Tibial nerve (tissue), 4 donors: Measurements from ENCODE around the gene NAGLU. TPM values are rescaled to one million over a fixed set of nuclear protein-coding genes. Genes with fewer than 3 reads are reported as not detected.
A peak's percentile ranks its signal among the peaks of the same experiment; 100 is the strongest.

Experiments
- DNase-seq, 2 donors: peaks; one replicate each; pipeline ENCODE4 v3.0.0-alpha.2; 2019; ENCODE audit warnings: low spot score in 2 of 2
- H3K27ac ChIP-seq, 4 donors: fragments of 200-600 bp; sonication (generic) in 3 of 4; one replicate each; pipeline ENCODE4 v1.5.1; 2017 to 2019; ENCODE audit warnings: mild to moderate bottlenecking in 1 of 4
- H3K27me3 ChIP-seq, 2 donors: fragments of 200-600 bp; sonication (generic) in 1 of 2; one replicate each; pipeline versions ENCODE4 v1.5.1 to v1.6.0; 2017 to 2019
- H3K36me3 ChIP-seq, 3 donors: fragments of 200-600 bp; sonication (generic); one replicate each; pipeline ENCODE4 v1.5.1; 2018 to 2019
- H3K4me1 ChIP-seq, 4 donors: fragments of 200-600 bp; sonication (generic) in 3 of 4; one replicate each; pipeline ENCODE4 v1.5.1; 2017 to 2019
- H3K4me3 ChIP-seq, 4 donors: fragments of 200-600 bp; sonication (generic) in 3 of 4; one replicate each; pipeline ENCODE4 v1.5.1; 2017 to 2019; ENCODE audit warnings: mild to moderate bottlenecking in 1 of 4, moderate library complexity in 1 of 4
- H3K9me3 ChIP-seq, 4 donors: fragments of 200-600 bp; sonication (generic) in 3 of 4; one replicate each; pipeline ENCODE4 v1.5.1; 2017 to 2019
- EP300 ChIP-seq, 2 donors: sonication (generic); formaldehyde crosslinking; IDR thresholded peaks; one replicate each; pipeline ENCODE4 v1.6.1; 2017; ENCODE audit warnings: antibody characterized with exemption in 2 of 2, mild to moderate bottlenecking in 1 of 2
- POLR2A ChIP-seq, 2 donors: fragments of 450-650 bp; IDR thresholded peaks; one replicate each; pipeline ENCODE4 v1.6.1; 2017; ENCODE audit warnings: antibody characterized with exemption in 2 of 2, mild to moderate bottlenecking in 2 of 2, moderate library complexity in 2 of 2
- WGBS, 2 donors: methylation state at CpG; one replicate each; pipeline ENCODE4 v1.1.5; 2018; 5-methylcytosine and 5-hydroxymethylcytosine counted together
- total RNA-seq, 4 donors: library from RNA; depleted of rRNA; stranded (reverse); fragments of >200 nt; gene quantifications; one replicate each; pipeline ENCODE4 v1.1.0, GENCODE V29; 2016
- TF ChIP-seq, protein P1 (sequence below), 5 experiments: fragments of 200-600 bp in 3 of 5; fragments of 450-650 bp in 2 of 5; sonication (generic) in 3 of 5; IDR thresholded peaks; one replicate each; pipeline ENCODE4 v1.5.1; 2016 to 2019; ENCODE audit warnings: antibody characterized with exemption in 5 of 5, mild to moderate bottlenecking in 3 of 5, moderate library complexity in 2 of 5

The NAGLU gene
- total RNA-seq, 4 donors from 2014 or later, result 52.3 to 115 (median 67.3) TPM

DNA sequence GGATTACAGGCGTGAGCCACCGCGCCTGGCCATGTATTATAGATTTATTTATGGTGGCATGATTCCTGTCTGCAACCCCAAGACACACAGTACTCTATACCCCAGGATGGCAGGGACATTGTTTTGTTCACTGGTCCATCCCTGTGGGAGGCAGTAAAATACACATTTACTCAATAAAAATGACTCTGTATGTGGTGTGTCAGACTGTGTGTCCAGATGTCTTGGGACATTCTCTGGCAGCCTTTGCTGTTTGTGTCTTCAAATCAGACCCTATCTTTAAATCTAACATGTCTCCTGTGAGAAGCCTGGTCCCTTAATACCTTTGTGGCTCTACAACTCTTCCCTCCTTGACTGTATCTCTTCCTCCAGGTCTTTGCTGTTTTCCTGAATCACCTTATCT is 24.2 kb downstream of the NAGLU start:
- Histone ChIP-seq H3K27ac (peak overlapping the region in 1 of 4 donors; percentile 4), H3K9me3 (no peaks in the 10 kb centered on the region), H3K4me1 (peaks cover 0 to 57% (median 23%) of the 10 kb centered on the region in 4 donors), H3K4me3 (no peak overlapping the region), H3K36me3 (peaks cover 0 to 17% (median 5%) of the 10 kb centered on the region in 3 donors), H3K27me3 (no peaks in the 10 kb centered on the region)
- 59 to 82% methylated on average over 3 of the region's 3 CpGs for WGBS, 2 donors
- TF ChIP-seq, protein P1, sequence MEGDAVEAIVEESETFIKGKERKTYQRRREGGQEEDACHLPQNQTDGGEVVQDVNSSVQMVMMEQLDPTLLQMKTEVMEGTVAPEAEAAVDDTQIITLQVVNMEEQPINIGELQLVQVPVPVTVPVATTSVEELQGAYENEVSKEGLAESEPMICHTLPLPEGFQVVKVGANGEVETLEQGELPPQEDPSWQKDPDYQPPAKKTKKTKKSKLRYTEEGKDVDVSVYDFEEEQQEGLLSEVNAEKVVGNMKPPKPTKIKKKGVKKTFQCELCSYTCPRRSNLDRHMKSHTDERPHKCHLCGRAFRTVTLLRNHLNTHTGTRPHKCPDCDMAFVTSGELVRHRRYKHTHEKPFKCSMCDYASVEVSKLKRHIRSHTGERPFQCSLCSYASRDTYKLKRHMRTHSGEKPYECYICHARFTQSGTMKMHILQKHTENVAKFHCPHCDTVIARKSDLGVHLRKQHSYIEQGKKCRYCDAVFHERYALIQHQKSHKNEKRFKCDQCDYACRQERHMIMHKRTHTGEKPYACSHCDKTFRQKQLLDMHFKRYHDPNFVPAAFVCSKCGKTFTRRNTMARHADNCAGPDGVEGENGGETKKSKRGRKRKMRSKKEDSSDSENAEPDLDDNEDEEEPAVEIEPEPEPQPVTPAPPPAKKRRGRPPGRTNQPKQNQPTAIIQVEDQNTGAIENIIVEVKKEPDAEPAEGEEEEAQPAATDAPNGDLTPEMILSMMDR (IDR thresholded peaks at IDR 0.05), result no peak
- TF ChIP-seq POLR2A (IDR thresholded peaks at IDR 0.05) (no peak), EP300 (IDR thresholded peaks at IDR 0.05) (no peak)
- DNase-seq, result no peak

DNA sequence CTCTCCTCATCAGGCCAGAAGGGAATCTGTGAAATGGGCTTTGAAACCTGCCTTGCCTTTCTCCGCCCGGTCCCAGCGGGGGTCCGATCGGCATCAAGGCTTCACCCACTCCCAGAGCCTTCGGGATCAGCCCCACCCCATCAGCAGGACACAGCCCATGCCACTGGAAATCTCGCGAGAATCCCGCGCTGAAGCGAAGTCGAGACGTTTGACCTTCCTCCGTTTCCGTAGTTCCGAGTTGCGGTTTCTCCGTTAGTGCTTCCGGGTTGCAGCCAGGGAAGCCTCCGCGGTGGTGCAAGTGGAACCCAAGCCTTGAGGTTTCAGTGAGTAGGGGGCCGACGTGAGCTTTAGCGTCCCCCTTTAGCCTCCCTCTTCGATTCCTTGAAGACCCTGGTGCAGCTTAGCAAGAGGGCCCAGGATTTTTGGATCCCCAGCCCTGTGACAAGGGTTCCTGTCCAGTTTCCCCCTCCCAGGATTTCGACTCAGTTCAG is 25.9 kb downstream of the NAGLU start, which contains the start of gene COASY:
Gene COASY (plus strand): TSS at position 252 of the 491 bp plus-strand sequence. CDS start 475 bp downstream, outside the sequence.
- 0 to 1% methylated on average over 12 to 23 of the region's 26 CpGs for WGBS, 2 donors
- H3K4me1 ChIP-seq, result peaks cover 0 to 58% (median 29%) of the 10 kb centered on the region in 4 donors

DNA sequence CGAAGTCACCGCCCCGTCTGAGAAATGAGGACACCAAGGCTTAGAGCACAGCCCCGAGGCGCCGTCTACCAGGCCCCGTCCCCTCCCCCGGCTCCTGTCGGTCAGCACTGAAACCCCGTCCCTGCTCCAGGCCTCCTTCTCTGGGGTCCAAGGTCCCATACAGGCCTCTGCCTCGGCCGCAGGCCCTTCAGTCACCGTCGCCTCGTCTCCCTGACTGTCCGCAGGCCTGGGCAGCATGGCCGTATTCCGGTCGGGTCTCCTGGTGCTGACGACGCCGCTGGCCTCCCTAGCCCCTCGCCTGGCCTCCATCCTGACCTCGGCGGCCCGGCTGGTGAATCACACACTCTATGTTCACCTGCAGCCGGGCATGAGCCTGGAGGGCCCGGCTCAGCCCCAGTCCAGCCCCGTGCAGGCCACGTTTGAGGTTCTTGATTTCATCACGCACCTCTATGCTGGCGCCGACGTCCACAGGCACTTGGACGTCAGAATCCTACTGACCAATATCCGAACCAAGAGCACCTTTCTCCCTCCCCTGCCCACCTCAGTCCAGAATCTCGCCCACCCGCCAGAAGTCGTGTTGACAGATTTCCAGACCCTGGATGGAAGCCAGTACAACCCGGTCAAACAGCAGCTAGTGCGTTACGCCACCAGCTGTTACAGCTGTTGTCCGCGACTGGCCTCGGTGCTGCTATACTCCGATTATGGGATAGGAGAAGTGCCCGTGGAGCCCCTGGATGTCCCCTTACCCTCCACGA is 26.5 kb downstream of the NAGLU start:
- H3K4me3 ChIP-seq, result peak overlapping the region; percentile 66 to 79 (median 76)
- H3K9me3 ChIP-seq, result no peaks in the 10 kb centered on the region
- TF ChIP-seq EP300 (IDR thresholded peaks at IDR 0.05), result no peak
- TF ChIP-seq POLR2A (IDR thresholded peaks at IDR 0.05), result no peak
- TF ChIP-seq, protein P1 (IDR thresholded peaks at IDR 0.05), result no peak
- H3K27ac ChIP-seq, result peak overlapping the region; percentile 78 to 95 (median 88)
- no peak for DNase-seq
- WGBS, 2 donors, result 11 to 22% methylated on average over 29 to 43 of the region's 48 CpGs
- H3K27me3 ChIP-seq, result no peaks in the 10 kb centered on the region
- peaks cover 0 to 60% (median 30%) of the 10 kb centered on the region in 4 donors for H3K4me1 ChIP-seq
- peaks cover 0 to 24% (median 13%) of the 10 kb centered on the region in 3 donors for H3K36me3 ChIP-seq

More for the DNA sequence above, 25.9 kb downstream of the NAGLU start, which contains the start of gene COASY:
- DNase-seq, result peak; percentile 93 to 97
- H3K4me3 ChIP-seq, result peak within 1 kb of the TSS; percentile 66 to 79 (median 76)
- no peaks in the 10 kb centered on the region for H3K9me3 ChIP-seq
- peaks cover 0 to 24% (median 13%) of the 10 kb centered on the region in 3 donors for H3K36me3 ChIP-seq
- no peaks in the 10 kb centered on the region for H3K27me3 ChIP-seq
- peak within 1 kb of the TSS; percentile 78 to 95 (median 88) for H3K27ac ChIP-seq
- TF ChIP-seq EP300 (IDR thresholded peaks at IDR 0.05), result peak; percentile 80 to 96
- TF ChIP-seq, protein P1 (IDR thresholded peaks at IDR 0.05), result peak in 1 of 5 experiments; percentile 39
- TF ChIP-seq POLR2A (IDR thresholded peaks at IDR 0.05), result peak in 1 of 2 donors; percentile 43

DNA sequence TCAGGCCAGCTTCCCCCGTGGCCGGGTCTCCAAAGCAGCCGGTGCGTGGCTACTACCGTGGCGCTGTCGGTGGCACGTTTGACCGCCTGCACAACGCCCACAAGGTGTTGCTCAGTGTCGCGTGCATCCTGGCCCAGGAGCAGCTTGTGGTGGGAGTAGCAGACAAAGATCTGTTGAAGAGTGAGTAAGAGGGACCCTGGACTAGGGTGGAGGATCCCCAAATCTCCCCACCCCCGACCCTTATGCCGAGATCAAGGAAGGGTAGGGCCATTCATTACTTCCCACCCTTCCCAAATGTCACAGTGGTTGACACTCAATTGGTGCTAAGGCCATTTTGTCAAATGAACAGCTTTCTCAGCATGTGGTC is 27.1 kb downstream of the NAGLU start:
- WGBS, 2 donors, result 73 to 76% methylated on average over 14 of the region's 14 CpGs
- TF ChIP-seq EP300 (IDR thresholded peaks at IDR 0.05), result no peak
- TF ChIP-seq POLR2A (IDR thresholded peaks at IDR 0.05), result no peak
- H3K27ac ChIP-seq, result peak overlapping the region in 3 of 4 donors; percentile 84 to 95 (median 91)
- H3K4me1 ChIP-seq, result peaks cover 0 to 65% (median 36%) of the 10 kb centered on the region in 4 donors
- DNase-seq, result no peak
- H3K4me3 ChIP-seq, result peak overlapping the region; percentile 66 to 79 (median 76)
- H3K27me3 ChIP-seq, result no peaks in the 10 kb centered on the region
- peaks cover 0 to 24% (median 13%) of the 10 kb centered on the region in 3 donors for H3K36me3 ChIP-seq
- H3K9me3 ChIP-seq, result no peaks in the 10 kb centered on the region

DNA sequence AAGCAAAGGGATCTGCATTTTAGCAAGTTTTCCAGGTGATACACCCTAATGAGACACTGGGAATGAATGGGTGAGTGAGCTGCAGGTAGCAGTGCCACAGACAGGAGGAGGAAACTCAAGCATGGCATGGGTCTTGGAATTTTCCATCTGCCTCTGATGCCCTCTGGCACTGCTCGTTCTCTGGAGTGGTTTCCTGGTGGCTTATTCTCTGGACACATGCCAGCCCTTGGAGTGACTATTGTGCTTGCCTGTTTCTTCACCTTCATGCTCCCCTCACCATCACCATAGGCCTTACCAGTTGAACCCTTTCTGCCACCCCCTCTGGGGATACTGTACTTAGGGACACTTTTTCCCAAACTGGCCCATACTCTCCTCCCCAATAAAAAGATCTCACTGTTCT is 27.5 kb downstream of the NAGLU start:
- Histone ChIP-seq H3K27ac (no peak overlapping the region), H3K27me3 (no peaks in the 10 kb centered on the region), H3K4me3 (peak overlapping the region in 2 of 4 donors; percentile 76 to 77), H3K4me1 (peaks cover 0 to 70% (median 40%) of the 10 kb centered on the region in 4 donors), H3K9me3 (no peaks in the 10 kb centered on the region), H3K36me3 (peaks cover 0 to 28% (median 15%) of the 10 kb centered on the region in 3 donors)
- DNase-seq, result no peak
- WGBS, 2 donors, result 27 to 41% methylated on average over 1 of the region's 1 CpG
- TF ChIP-seq, protein P1 (IDR thresholded peaks at IDR 0.05), result no peak
- TF ChIP-seq EP300 (IDR thresholded peaks at IDR 0.05) (no peak), POLR2A (IDR thresholded peaks at IDR 0.05) (no peak)
